NCI-H187 (cell line): ENCODE results near the gene PCOLCE2.

Source experiments
- DNase-seq, 2 experiments: peaks; one replicate each; lab custom pipeline; 2025; lab: John Stamatoyannopoulos, UW

PCOLCE2 gene

GRCh38 chr3:142888481-142889211 is at the start of gene PCOLCE2:
Gene PCOLCE2, minus strand, starts transcription at chr3:142889083. Its CDS starts 187 bp downstream, at chr3:142888896.
- no peak for DNase-seq

DNA sequence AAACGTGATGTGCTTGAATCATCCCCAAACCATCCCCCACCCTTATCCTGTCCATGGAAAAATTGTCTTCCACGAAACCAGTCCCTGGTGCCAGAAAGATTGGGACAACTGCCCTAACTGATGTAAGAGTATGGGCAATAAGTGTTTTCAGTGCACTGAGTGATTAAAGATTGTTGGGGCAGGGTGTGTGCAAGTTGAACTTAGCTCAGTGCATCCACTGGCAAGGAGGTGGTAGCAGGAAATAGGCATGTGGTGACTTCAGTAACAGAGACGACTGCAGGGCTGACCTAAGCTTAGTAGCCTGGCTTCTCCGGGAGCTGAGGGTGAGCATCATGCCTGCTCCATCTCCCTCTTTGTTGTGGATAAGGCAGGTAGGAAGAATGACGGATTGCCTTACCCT is 47.1 kb upstream of the PCOLCE2 start:
- no peak for DNase-seq

GRCh38 chr3:142934887-142935269 is 46.0 kb upstream of the PCOLCE2 start:
- no peak for DNase-seq

DNA sequence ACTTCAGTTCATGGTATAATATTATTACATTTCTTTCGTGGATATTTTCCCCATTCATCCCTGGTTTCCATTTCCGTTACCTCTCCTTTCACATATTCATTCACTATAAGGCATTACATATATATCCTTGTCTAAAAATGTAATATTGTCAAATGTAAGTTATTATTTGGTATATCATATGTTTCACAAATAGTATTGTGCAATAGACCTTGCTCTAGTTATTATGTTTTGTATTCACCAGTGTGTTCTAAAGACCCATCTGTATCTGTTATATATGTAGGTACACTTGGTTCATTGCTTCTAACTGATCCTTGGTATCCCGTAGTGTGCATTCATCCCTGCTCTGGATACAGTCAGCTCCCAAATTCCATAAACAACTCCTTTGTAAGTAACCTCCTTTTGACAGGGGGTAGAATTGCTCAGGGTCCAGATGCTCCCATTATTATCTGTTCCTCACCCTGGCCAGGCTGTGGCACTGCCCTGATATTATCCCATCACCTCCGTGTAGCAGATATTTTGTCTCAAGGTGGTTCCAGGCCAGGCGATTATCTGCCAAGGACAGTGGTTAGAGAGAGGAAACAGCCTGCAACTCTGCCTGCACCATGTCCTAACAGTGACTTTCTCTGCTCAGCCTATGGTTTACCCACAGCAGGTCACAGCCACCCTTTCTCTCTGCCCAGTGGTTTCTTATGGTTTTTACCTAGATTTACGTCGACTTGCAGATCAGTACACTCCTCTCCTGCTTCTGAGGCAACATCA is 45.4 kb upstream of the PCOLCE2 start:
- DNase-seq = no peak

DNA sequence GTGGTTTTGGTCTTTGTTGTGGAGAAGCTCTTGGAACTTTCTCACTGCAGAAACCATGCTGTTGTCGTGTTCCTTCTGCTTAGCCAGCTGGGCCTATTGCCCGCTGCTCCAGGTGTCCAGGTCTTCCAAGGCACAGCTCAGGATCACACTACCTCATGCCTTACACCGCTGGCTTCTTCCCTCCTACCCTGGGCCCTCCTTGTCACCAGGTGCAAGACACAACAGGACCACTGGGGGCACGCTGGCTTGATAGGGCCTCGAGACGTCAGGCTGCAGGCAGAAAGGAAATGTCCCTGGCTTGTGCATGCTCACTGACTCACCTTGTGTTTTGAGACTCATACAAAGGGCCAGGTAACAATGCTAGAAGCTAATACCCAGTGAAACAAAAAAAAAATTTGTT is 42.3 kb upstream of the PCOLCE2 start:
- no peak for DNase-seq

DNA sequence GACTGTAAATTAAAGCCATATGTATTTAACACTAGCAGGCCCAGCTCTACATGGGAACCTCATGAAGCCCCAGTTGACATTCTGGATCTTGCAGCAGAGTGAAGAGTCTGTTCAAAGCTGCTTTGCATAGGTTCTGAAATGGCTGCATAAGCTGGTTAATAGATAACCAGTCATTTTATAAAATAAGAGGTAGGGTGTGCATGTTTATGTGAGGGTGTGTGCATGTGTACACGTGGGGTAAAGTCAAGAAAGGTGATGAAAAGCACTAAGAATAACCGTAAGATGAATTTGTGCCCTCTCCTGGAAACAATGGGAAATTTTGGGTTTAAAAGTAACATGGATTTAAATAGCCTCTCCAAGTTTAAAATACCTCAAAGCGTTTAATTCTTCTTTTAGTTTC is 41.6 kb upstream of the PCOLCE2 start:
- DNase-seq = no peak

- DNase-seq = no peak
Observed at GRCh38 chr3:142929890-142930289, 41.0 kb upstream of the PCOLCE2 start.

DNA sequence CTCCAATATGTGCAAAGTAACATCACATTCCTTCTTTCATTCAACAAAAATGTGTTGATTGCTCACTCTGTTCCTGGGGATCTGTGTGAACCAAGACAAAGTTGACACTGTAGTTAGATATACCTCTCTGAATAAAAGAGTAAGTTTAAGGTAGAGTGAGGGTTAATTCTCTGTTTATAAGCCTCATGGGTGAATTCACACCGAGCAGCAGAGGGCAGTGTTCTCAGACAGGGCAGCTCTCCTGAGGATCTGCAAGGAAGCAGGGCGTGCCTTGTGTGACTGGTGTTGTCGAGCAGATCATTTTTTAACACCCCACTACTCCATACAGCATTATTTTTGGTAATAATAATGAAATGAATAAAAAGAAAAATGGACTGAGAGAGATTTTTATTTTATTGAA is 40.2 kb upstream of the PCOLCE2 start:
- no peak for DNase-seq

- DNase-seq = no peak
Observed at GRCh38 chr3:142926368-142926944, 37.6 kb upstream of the PCOLCE2 start.

- DNase-seq = no peak
Observed at GRCh38 chr3:142925140-142925539, 36.3 kb upstream of the PCOLCE2 start.

GRCh38 chr3:142923694-142924093 is 34.8 kb upstream of the PCOLCE2 start:
- DNase-seq = no peak

DNA sequence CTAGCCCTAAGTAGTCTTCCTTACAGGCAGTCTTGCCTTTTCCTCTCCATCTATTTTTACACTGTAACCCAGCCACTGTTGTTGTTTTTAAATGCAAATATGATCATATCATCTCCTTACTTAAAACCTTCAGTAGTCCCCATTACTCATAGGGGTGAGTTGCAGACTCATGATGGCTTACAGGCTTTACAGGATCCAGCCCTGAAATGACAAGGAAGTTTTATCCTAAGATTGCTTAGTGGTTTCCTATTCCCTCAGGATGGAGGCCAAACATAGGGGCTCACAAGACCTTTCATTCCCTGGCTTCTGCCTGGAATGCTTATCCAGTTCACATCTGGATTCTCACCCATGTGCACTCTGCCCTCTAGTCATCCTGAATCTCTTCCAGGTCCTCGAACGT is 27.7 kb upstream of the PCOLCE2 start:
- no peak for DNase-seq

DNA sequence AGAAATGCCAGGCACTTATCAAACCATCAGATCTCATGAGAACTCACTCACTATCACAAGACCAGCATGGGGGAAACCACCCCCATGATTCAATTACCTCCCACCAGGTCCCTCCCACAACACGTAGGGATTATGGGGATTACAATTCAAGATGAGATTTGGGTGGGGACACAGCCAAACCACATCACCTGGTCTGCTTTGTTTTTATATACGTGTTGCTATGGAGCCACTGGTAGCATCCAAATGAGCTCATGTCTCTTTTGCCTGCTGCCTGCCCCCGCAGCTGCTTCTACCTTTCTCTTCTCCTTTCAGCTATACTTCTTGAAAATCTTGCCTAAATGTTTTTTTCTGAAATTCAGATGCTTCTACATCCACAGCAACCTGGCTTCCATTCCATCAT is 26.8 kb upstream of the PCOLCE2 start:
- no peak for DNase-seq

- no peak for DNase-seq
Observed at GRCh38 chr3:142914286-142914811, 25.5 kb upstream of the PCOLCE2 start.

DNA sequence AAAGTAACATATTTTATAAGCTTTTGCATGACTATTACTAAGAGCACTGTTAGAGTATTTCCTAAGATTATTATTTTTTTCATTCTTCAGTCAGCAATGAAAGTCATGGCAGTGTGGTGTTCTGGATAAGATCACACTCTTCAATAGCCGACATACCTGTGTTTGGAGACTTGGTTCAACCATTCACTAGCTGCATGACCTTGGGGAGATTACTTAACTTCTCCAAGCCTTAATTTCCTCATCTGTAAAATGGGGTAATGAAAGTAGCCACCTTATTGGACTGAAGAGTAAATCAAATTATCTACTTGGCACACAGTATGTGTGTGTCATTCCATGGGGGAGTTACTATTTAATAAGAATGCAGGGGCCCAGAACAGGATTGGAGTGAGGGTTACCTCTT is 24.5 kb upstream of the PCOLCE2 start:
- DNase-seq = no peak

GRCh38 chr3:142912402-142913172 is 23.7 kb upstream of the PCOLCE2 start:
- DNase-seq = no peak

GRCh38 chr3:142910280-142910679 is 21.4 kb upstream of the PCOLCE2 start:
- DNase-seq = no peak

DNA sequence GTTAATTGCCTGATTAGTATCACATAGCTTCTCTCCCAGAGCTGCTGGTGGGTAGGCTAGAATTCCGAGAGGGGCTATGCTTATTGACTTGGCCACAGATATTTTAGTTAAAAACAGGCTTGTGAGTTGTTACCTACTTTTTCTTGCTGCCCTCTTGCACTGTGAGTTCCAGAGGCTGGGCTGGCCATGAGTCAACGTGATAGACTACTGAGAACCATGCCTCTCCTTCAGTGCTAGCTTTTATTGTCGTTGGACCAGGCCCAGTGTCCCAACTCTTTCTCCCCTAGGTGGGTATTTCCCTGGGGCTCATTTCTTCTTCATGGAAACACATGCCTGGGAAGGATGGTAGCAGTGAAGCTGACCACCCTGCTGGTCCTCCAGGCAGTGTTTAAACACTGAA is 20.4 kb upstream of the PCOLCE2 start:
- no peak for DNase-seq

DNA sequence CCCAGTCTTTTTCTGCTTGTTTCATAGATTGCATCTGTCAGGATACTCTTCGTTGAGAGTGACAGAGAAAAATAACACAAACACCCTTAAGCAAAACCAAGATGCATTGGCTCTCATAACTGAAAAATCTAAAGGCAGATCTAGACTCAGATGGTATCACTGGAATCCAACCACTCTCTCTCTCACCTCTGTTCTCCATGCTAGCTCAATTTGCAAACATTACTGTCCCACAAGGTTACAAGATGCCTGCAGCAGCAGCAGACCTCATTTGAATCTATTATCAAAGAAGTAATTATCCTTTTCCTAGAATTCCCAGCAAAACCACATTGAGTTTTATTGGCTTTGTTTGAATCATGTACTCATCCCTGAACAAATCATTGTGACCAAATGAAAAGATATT is 19.1 kb upstream of the PCOLCE2 start:
- no peak for DNase-seq

DNA sequence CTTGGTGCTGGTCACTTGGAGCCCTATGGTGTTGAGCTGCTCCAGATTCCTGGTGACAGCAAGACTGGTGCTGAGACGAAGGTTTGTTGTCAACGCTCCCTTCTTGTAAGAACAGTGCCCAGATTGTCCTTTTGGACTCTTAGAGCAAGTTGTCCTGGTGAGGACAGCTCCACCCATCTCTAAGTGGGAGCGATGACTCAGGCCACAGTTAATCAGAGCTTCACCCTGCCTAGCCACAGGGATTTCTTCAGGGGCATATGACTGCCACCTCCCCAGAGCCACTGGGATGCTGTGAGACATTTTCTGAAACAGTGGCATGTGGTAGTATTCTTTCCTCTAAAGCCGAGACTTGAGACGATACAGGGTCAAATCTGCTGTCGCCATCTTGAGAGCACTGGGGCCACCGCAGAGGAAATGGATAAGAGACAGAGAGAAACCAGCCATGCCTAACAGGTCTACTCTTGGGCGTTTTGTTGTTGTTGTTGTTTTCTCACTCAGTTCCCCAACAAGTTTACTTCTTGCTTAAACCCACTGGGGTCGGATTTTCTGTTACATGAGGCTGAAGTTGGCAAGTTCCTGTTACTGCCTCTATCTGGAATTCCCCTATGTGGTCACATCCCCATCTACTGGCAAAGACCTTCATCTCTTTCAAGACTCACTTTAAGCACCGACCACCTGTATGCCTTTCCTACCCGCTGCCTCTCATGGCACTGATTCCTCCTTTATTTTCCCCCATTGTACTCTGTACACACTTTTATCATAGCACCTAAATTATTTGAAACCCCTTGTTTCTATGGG is 16.0 kb upstream of the PCOLCE2 start:
- no peak for DNase-seq

- no peak for DNase-seq
Observed at GRCh38 chr3:142902356-142902755, 13.5 kb upstream of the PCOLCE2 start.
